CD14-positive monocyte (primary cell): ENCODE results near the gene BIN1. TPM values are rescaled to one million over a fixed set of nuclear protein-coding genes. Genes with fewer than 3 reads are reported as not detected.

Source experiments
- DNase-seq, 3 donors: peaks; one replicate each; pipeline ENCODE4 v3.0.0-alpha.2; 2011 to 2022
- H2AFZ ChIP-seq: 2 replicates; pipeline ENCODE4 v1.6.0; 2012; ENCODE audit warnings: mild to moderate bottlenecking, low read depth, low read length, inconsistent platforms; ENCODE audit not compliant: insufficient read depth, poor library complexity, severe bottlenecking
- H3K27ac ChIP-seq, 2 donors: 1 replicate in 1 of 2; 2 replicates in 1 of 2; pipeline ENCODE4 v1.5.1; 2012 to 2013; ENCODE audit warnings: low read length in 2 of 2, control low read depth in 1 of 2, inconsistent platforms in 1 of 2, low read depth in 1 of 2, mild to moderate bottlenecking in 1 of 2
- H3K27me3 ChIP-seq, 2 donors: one replicate each; pipeline versions ENCODE4 v1.6.0 to v1.6.1; 2011 to 2013; ENCODE audit warnings: low read length in 2 of 2; ENCODE audit not compliant: control insufficient read depth in 2 of 2, insufficient read depth in 2 of 2
- H3K36me3 ChIP-seq, 2 donors: replicated peaks in 1 of 2; 1 replicate in 1 of 2; 2 replicates in 1 of 2; pipeline versions ENCODE4 v1.5.1 to v1.6.1; 2012 to 2013; ENCODE audit warnings: low read length in 2 of 2, control low read depth in 1 of 2, inconsistent platforms in 1 of 2, mild to moderate bottlenecking in 1 of 2; ENCODE audit not compliant: insufficient read depth in 2 of 2, control insufficient read depth in 1 of 2
- H3K4me1 ChIP-seq, 2 donors: 1 replicate in 1 of 2; 2 replicates in 1 of 2; pipeline versions ENCODE4 v1.5.1 to v1.6.1; 2012 to 2013; ENCODE audit warnings: low read length in 2 of 2, control low read depth in 1 of 2, inconsistent platforms in 1 of 2, mild to moderate bottlenecking in 1 of 2, moderate library complexity in 1 of 2; ENCODE audit not compliant: insufficient read depth in 2 of 2, control insufficient read depth in 1 of 2
- H3K4me2 ChIP-seq: replicated peaks from 2 replicates; pipeline ENCODE3; 2012; ENCODE audit warnings: low read length, moderate library complexity, mild to moderate bottlenecking; ENCODE audit not compliant: poor library complexity, severe bottlenecking; ENCODE audit errors: extremely low read depth
- H3K4me3 ChIP-seq, 3 experiments: fragments of 200-600 bp in 1 of 3; sonication (generic) in 1 of 3; replicated peaks in 1 of 3; 1 replicate in 2 of 3; 2 replicates in 1 of 3; pipeline ENCODE4 v1.5.1; 2011 to 2013; ENCODE audit warnings: low read length in 3 of 3, mild to moderate bottlenecking in 3 of 3, control low read depth in 2 of 3, low read depth in 2 of 3, inconsistent platforms in 1 of 3, moderate library complexity in 1 of 3
- H3K79me2 ChIP-seq: 2 replicates; pipeline ENCODE4 v1.6.0; 2012; ENCODE audit warnings: mild to moderate bottlenecking, control low read depth, inconsistent platforms, low read length, moderate library complexity; ENCODE audit not compliant: insufficient read depth
- H3K9ac ChIP-seq: 2 replicates; pipeline ENCODE4 v1.6.0; 2017; ENCODE audit warnings: low read length, mild to moderate bottlenecking; ENCODE audit not compliant: insufficient read depth, poor library complexity, severe bottlenecking
- H3K9me3 ChIP-seq, 2 donors: replicated peaks in 1 of 2; 1 replicate in 1 of 2; 2 replicates in 1 of 2; pipeline versions ENCODE4 v1.5.1 to v1.6.1; 2012 to 2013; ENCODE audit warnings: low read length in 2 of 2, control low read depth in 1 of 2; ENCODE audit not compliant: control insufficient read depth in 1 of 2, insufficient read depth in 1 of 2
- H4K20me1 ChIP-seq: 2 replicates; pipeline ENCODE4 v1.6.0; 2012; ENCODE audit warnings: mild to moderate bottlenecking, low read length, control low read depth, moderate library complexity; ENCODE audit not compliant: insufficient read depth
- H3K27ac Mint-ChIP-seq, 7 donors: one replicate each; pipeline ENCODE4 v1.8.0; 2020; ENCODE audit warnings: mild to moderate bottlenecking in 7 of 7, mixed read lengths in 7 of 7, moderate library complexity in 6 of 7, inconsistent platforms in 2 of 7
- H3K27me3 Mint-ChIP-seq, 3 donors: one replicate each; pipeline ENCODE4 v1.8.0; 2021 to 2022; ENCODE audit warnings: low read depth in 3 of 3, mild to moderate bottlenecking in 3 of 3, mixed read lengths in 3 of 3, moderate library complexity in 3 of 3, inconsistent platforms in 1 of 3
- H3K36me3 Mint-ChIP-seq, 2 donors: one replicate each; pipeline ENCODE4 v1.8.0; 2020; ENCODE audit warnings: mixed read lengths in 2 of 2, inconsistent platforms in 1 of 2, mild to moderate bottlenecking in 1 of 2
- H3K4me1 Mint-ChIP-seq: one replicate; pipeline ENCODE4 v1.8.0; 2020; ENCODE audit warnings: mild to moderate bottlenecking, mixed read lengths
- H3K4me3 Mint-ChIP-seq, 2 donors: one replicate each; pipeline ENCODE4 v1.8.0; 2020; ENCODE audit warnings: mild to moderate bottlenecking in 2 of 2, mixed read lengths in 2 of 2, moderate library complexity in 1 of 2
- H3K9me3 Mint-ChIP-seq, 7 donors: one replicate each; pipeline ENCODE4 v1.8.0; 2020 to 2022; ENCODE audit warnings: mixed read lengths in 7 of 7, mild to moderate bottlenecking in 6 of 7, moderate library complexity in 6 of 7, inconsistent platforms in 2 of 7
- CTCF ChIP-seq: fragments of 200-600 bp; IDR thresholded peaks from one replicate; pipeline ENCODE4 v1.8.0; 2022; ENCODE audit warnings: antibody characterized with exemption, mild to moderate bottlenecking
- WGBS: methylation state at CpG from one replicate; pipeline ENCODE4 v1.1.5; 2013; ENCODE audit warnings: missing lambda C conversion rate; ENCODE audit not compliant: insufficient coverage; 5-methylcytosine and 5-hydroxymethylcytosine counted together
- intact Hi-C, 2 donors: fragments of 100-400 bp; cut with micrococcal nuclease; formaldehyde crosslinking; loops; one replicate each; pipeline versions ENCODE4 v1.15.0 to v1.15.1; 2023
- polyA plus RNA-seq, 3 donors: library from polyadenylated mRNA; depleted of rRNA in 1 of 3; unstranded in 2 of 3; stranded (reverse) in 1 of 3; fragments of 300-500 nt in 2 of 3; fragments of >200 nt in 1 of 3; fragmentation: Illumina TruSeq in 2 of 3; gene quantifications; 1 replicate in 2 of 3; 2 replicates in 1 of 3; pipeline ENCODE4 v1.2.3, GENCODE V29; 2012 to 2021

BIN1 gene
- polyA plus RNA-seq, 3 donors, result 3.4 to 7.5 (median 4.1) TPM

- Histone ChIP-seq H3K79me2 (no peaks in the 10 kb centered on the region), H2AFZ (no peak overlapping the region), H3K27ac (no peak overlapping the region), H3K9ac (no peak overlapping the region), H4K20me1 (no peaks in the 10 kb centered on the region), H3K4me3 (no peak overlapping the region), H3K4me1 (no peaks in the 10 kb centered on the region), H3K27me3 (no peaks in the 10 kb centered on the region), H3K4me2 (no peak overlapping the region), H3K36me3 (no peaks in the 10 kb centered on the region), H3K9me3 (no peaks in the 10 kb centered on the region)
- Mint-ChIP-seq H3K27ac (no peak overlapping the region), H3K4me1 (peaks cover under 1% of the 10 kb centered on the region), H3K36me3 (no peaks in the 10 kb centered on the region), H3K27me3 (peaks cover 3 to 7% (median 4%) of the 10 kb centered on the region in 3 donors), H3K4me3 (no peak overlapping the region), H3K9me3 (peaks cover 0 to 3% (median 0%) of the 10 kb centered on the region in 7 donors)
- WGBS, result 100% methylated on average over 4 of the region's 11 CpGs
- intact Hi-C loops, result no loop called here
- TF ChIP-seq CTCF, result no peak
- no peak for DNase-seq
Observed at GRCh38 chr2:127034883-127035611, 71.9 kb downstream of the BIN1 start.

- 99% methylated on average over 6 of the region's 6 CpGs for WGBS
- Histone ChIP-seq H3K36me3 (no peaks in the 10 kb centered on the region), H3K9me3 (no peaks in the 10 kb centered on the region), H3K4me2 (no peak overlapping the region), H4K20me1 (no peaks in the 10 kb centered on the region), H3K4me3 (no peak overlapping the region), H3K27me3 (no peaks in the 10 kb centered on the region), H3K27ac (no peak overlapping the region), H3K79me2 (no peaks in the 10 kb centered on the region), H3K9ac (no peak overlapping the region), H3K4me1 (no peaks in the 10 kb centered on the region), H2AFZ (no peak overlapping the region)
- Mint-ChIP-seq H3K4me3 (no peak overlapping the region), H3K4me1 (peaks cover 8% of the 10 kb centered on the region), H3K27me3 (peaks cover 0 to 7% (median 4%) of the 10 kb centered on the region in 3 donors), H3K9me3 (peaks cover 0 to 3% (median 0%) of the 10 kb centered on the region in 7 donors), H3K27ac (no peak overlapping the region), H3K36me3 (no peaks in the 10 kb centered on the region)
- no peak for TF ChIP-seq CTCF
- no peak for DNase-seq
- intact Hi-C loops, result no loop called here
Observed at GRCh38 chr2:127034051-127034450, 72.9 kb downstream of the BIN1 start.
